Measurements from ENCODE around the gene HECW1. TPM values are rescaled to one million over a fixed set of nuclear protein-coding genes. Genes with fewer than 3 reads are reported as not detected.

Gene HECW1
- total RNA-seq, 1 donor from 2014 or later: not detected

- no peak for DNase-seq (ENCODE audit: low read depth, low spot score)
Observed at GRCh38 chr7:43248961-43249822, 136.7 kb downstream of the HECW1 start.

DNA sequence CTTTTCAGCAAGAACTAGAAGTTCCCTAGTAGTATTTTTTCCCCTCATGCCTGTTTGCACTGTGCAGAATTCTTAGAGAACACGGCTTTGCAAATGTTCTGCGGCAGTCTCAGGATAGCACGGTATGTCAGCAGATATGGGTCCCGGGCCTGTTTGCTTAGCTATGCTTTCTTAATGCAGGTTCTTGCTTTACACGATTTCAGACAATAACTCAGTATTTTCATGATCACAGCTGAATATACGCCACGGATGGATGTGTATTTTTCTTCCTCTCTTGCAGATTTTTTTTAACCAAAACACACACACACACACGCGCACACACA lies 137.3 kb downstream of the HECW1 start:
- DNase-seq (ENCODE audit: low read depth, low spot score): no peak

GRCh38 chr7:43260980-43261878 lies 148.8 kb downstream of the HECW1 start:
- peak; percentile 36 for DNase-seq (ENCODE audit: low read depth, low spot score)

- DNase-seq (ENCODE audit: low read depth, low spot score): no peak
Observed at GRCh38 chr7:43265139-43265538, 152.7 kb downstream of the HECW1 start.

GRCh38 chr7:43273939-43274719 lies 161.7 kb downstream of the HECW1 start:
- DNase-seq (ENCODE audit: low read depth, low spot score): no peak

DNA sequence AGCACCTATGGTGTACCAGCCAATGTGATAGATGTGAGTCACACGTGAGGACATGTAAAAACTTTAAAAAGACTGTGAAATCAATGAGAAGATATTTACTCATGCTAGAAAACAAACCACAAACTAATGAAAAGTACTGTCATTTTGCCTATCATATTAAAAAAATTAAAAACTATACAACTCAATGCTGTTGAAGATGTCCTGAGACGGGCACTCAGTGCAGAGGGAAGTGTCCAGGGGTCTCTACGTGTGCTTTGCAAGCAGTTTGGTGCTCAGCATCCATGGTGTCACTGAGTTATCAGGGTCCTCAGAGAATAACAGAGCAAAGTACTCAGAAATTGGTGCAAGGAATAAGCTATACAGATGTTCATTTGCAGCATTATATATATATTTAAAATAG lies 162.3 kb downstream of the HECW1 start:
- DNase-seq (ENCODE audit: low read depth, low spot score): no peak

DNA sequence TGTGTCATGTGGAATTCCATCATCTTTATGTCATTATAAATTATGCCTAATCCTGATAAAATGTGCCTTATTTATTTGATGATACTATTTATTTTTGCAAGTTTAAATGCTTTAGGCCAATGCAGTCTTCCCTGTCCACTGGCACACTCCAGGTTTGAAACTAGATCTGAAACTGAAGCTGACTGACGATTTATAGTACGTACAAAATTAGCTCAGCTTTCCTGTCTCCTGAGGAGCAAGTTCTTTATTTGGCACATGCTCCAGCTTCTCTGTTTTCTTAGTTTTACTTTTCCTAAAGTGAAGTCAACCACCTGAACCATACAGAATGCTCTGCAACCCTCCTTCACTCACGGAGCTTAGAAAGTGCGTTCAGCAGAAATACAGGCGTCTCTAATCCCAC lies 164.1 kb downstream of the HECW1 start:
- no peak for DNase-seq (ENCODE audit: low read depth, low spot score)

- DNase-seq (ENCODE audit: low read depth, low spot score): no peak
Observed at GRCh38 chr7:43278088-43278644, 165.7 kb downstream of the HECW1 start.

DNA sequence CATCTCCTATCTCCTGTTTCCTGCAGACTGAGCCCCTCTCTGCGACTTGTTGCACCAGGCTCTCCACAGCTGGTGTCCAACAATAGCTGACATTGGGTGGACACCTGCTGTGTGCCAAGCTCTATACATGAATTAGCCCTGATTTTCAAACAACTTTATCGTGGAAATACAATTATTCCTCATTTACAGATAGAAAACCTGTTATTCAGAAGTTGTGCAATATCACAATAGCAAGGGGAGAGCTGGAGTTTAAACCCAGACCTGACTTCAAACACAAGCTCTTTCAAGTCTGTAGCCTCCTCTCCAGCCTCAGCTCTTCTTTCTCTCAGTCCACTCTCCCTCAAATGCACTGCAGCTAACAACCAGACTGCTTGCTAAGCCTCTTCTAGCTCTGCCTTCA lies 168.8 kb downstream of the HECW1 start:
- no peak for DNase-seq (ENCODE audit: low read depth, low spot score)

GRCh38 chr7:43283706-43284105 lies 171.3 kb downstream of the HECW1 start:
- no peak for DNase-seq (ENCODE audit: low read depth, low spot score)

GRCh38 chr7:43289826-43290225 lies 177.4 kb downstream of the HECW1 start:
- DNase-seq (ENCODE audit: low read depth, low spot score): no peak

DNA sequence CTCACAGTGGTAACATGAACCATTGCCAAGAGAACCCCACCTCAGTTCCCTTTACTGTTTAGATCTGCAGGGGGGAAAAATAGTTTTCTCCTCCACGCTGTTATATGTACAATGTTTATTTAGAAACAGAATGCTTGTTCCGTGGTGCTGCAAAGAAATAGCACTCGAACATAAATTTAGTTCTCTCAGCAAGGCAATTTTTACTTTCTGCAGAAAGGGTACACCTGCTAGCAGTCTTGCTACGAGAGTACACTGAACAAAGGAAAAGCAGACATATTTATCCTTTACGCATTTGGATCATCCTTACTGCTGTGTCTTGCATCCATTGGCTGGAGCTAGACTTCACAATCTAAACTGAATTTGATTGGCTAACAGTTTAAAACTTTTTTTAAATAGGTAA lies 178.5 kb downstream of the HECW1 start:
- no peak for DNase-seq (ENCODE audit: low read depth, low spot score)

GRCh38 chr7:43291789-43292188 lies 179.3 kb downstream of the HECW1 start:
- DNase-seq (ENCODE audit: low read depth, low spot score): no peak

GRCh38 chr7:43292384-43292783 lies 179.9 kb downstream of the HECW1 start:
- no peak for DNase-seq (ENCODE audit: low read depth, low spot score)

- DNase-seq (ENCODE audit: low read depth, low spot score): no peak
Observed at GRCh38 chr7:43294080-43294630, 181.7 kb downstream of the HECW1 start.

GRCh38 chr7:43295429-43295828 lies 183.0 kb downstream of the HECW1 start:
- DNase-seq (ENCODE audit: low read depth, low spot score): no peak

- DNase-seq (ENCODE audit: low read depth, low spot score): no peak
Observed at GRCh38 chr7:43296306-43296705, 183.9 kb downstream of the HECW1 start.

- no peak for DNase-seq (ENCODE audit: low read depth, low spot score)
Observed at GRCh38 chr7:43298617-43299016, 186.2 kb downstream of the HECW1 start.

GRCh38 chr7:43300121-43300520 lies 187.7 kb downstream of the HECW1 start:
- DNase-seq (ENCODE audit: low read depth, low spot score): no peak

GRCh38 chr7:43302211-43302711 lies 189.8 kb downstream of the HECW1 start:
- DNase-seq (ENCODE audit: low read depth, low spot score): no peak

All from pulmonary artery endothelial cell (primary cell).